H9 (cell line): ENCODE data around the gene ESRRB. TPM values are rescaled to one million over a fixed set of nuclear protein-coding genes. Genes with fewer than 3 reads are reported as not detected.

Source experiments
- DNase-seq: peaks from one replicate; pipeline ENCODE4 v3.0.0-alpha.2; 2017
- H2AFZ ChIP-seq: one replicate; pipeline ENCODE4 v1.6.1; 2013; ENCODE audit warnings: mild to moderate bottlenecking, low read length, control low read depth, moderate library complexity
- H2AK5ac ChIP-seq: 2 replicates; pipeline ENCODE4 v1.6.1; 2013; ENCODE audit warnings: low read length, control low read depth, mixed read lengths; ENCODE audit not compliant: insufficient read length
- H2BK120ac ChIP-seq: one replicate; pipeline ENCODE4 v1.6.1; 2013; ENCODE audit warnings: low read depth, mild to moderate bottlenecking, low read length, control low read depth, inconsistent platforms; ENCODE audit not compliant: poor library complexity, severe bottlenecking
- H2BK12ac ChIP-seq: 2 replicates; pipeline ENCODE4 v1.6.1; 2013; ENCODE audit warnings: low read length, control low read depth, mixed read lengths, low read depth; ENCODE audit not compliant: insufficient read length
- H2BK15ac ChIP-seq: 2 replicates; pipeline ENCODE4 v1.6.1; 2013; ENCODE audit warnings: low read depth, low read length, control low read depth
- H2BK20ac ChIP-seq: one replicate; pipeline ENCODE4 v1.6.1; 2013; ENCODE audit warnings: low read depth, mild to moderate bottlenecking, low read length, control low read depth, inconsistent platforms; ENCODE audit not compliant: poor library complexity, severe bottlenecking
- H2BK5ac ChIP-seq: 2 replicates; pipeline ENCODE4 v1.6.1; 2013; ENCODE audit warnings: low read length, control low read depth, mixed read lengths; ENCODE audit not compliant: insufficient read length
- H3K14ac ChIP-seq: 2 replicates; pipeline ENCODE4 v1.6.1; 2013; ENCODE audit warnings: low read length, control low read depth; ENCODE audit not compliant: insufficient read depth
- H3K18ac ChIP-seq: 2 replicates; pipeline ENCODE4 v1.6.1; 2013; ENCODE audit warnings: low read depth, mild to moderate bottlenecking, mixed read lengths, low read length, control low read depth; ENCODE audit not compliant: insufficient read length
- H3K23ac ChIP-seq: 2 replicates; pipeline ENCODE4 v1.6.1; 2013; ENCODE audit warnings: low read length, control low read depth, mixed read lengths, low read depth; ENCODE audit not compliant: insufficient read length
- H3K23me2 ChIP-seq: 2 replicates; pipeline ENCODE4 v1.6.1; 2013; ENCODE audit warnings: low read depth, mild to moderate bottlenecking, mixed read lengths, low read length, control low read depth; ENCODE audit not compliant: insufficient read length, poor library complexity, severe bottlenecking
- H3K27ac ChIP-seq: 2 replicates; pipeline ENCODE4 v1.5.1; 2013; ENCODE audit warnings: low read length, control low read depth, mixed read lengths, low read depth; ENCODE audit not compliant: insufficient read length
- H3K27me3 ChIP-seq: 2 replicates; pipeline ENCODE4 v1.6.1; 2013; ENCODE audit warnings: low read length, control low read depth, inconsistent platforms; ENCODE audit not compliant: insufficient read depth
- H3K4ac ChIP-seq: 2 replicates; pipeline ENCODE4 v1.6.1; 2013; ENCODE audit warnings: low read depth, mild to moderate bottlenecking, control low read depth, inconsistent platforms, low read length, moderate library complexity
- H3K4me1 ChIP-seq: 2 replicates; pipeline ENCODE4 v1.6.1; 2013; ENCODE audit warnings: low read length, control low read depth, inconsistent platforms; ENCODE audit not compliant: insufficient read depth
- H3K4me2 ChIP-seq: 2 replicates; pipeline ENCODE4 v1.6.1; 2013; ENCODE audit warnings: low read length, control low read depth, mixed read lengths; ENCODE audit not compliant: insufficient read length, insufficient read depth
- H3K56ac ChIP-seq: 2 replicates; pipeline ENCODE4 v1.6.1; 2013; ENCODE audit warnings: low read depth, mild to moderate bottlenecking, mixed read lengths, low read length, control low read depth; ENCODE audit not compliant: insufficient read length
- H3K79me1 ChIP-seq: 2 replicates; pipeline ENCODE4 v1.6.1; 2013; ENCODE audit warnings: low read depth, mild to moderate bottlenecking, moderate library complexity, low read length, control low read depth, inconsistent platforms; ENCODE audit not compliant: insufficient read depth, poor library complexity, severe bottlenecking
- H3K79me2 ChIP-seq: 2 replicates; pipeline ENCODE4 v1.6.1; 2013; ENCODE audit warnings: low read length, control low read depth, inconsistent platforms; ENCODE audit not compliant: insufficient read depth
- H3K9ac ChIP-seq: 2 replicates; pipeline ENCODE4 v1.6.1; 2013; ENCODE audit warnings: low read length, control low read depth, mixed read lengths; ENCODE audit not compliant: insufficient read length; ENCODE audit errors: extremely low read depth
- H3K9me3 ChIP-seq: one replicate; pipeline ENCODE4 v1.6.1; 2013; ENCODE audit warnings: low read depth, low read length, inconsistent platforms; ENCODE audit not compliant: control insufficient read depth
- H3T11ph ChIP-seq: one replicate; pipeline ENCODE4 v1.6.1; 2013; ENCODE audit warnings: mild to moderate bottlenecking, low read length, control low read depth, inconsistent platforms
- H4K20me1 ChIP-seq: one replicate; pipeline ENCODE4 v1.6.1; 2013; ENCODE audit not compliant: control insufficient read depth, insufficient read length, insufficient read depth
- H4K5ac ChIP-seq: 2 replicates; pipeline ENCODE4 v1.6.1; 2013; ENCODE audit warnings: low read depth, mild to moderate bottlenecking, mixed read lengths, low read length, control low read depth; ENCODE audit not compliant: insufficient read length
- H4K8ac ChIP-seq: replicated peaks from 2 replicates; pipeline ENCODE4 v1.6.1; 2013; ENCODE audit warnings: low read length, control low read depth, mixed read lengths, low read depth; ENCODE audit not compliant: insufficient read length
- H4K91ac ChIP-seq: 2 replicates; pipeline ENCODE4 v1.6.1; 2013; ENCODE audit warnings: low read depth, mild to moderate bottlenecking, moderate library complexity, mixed read lengths, low read length, control low read depth; ENCODE audit not compliant: insufficient read length
- H3K27ac Mint-ChIP-seq, 3 experiments: 2 replicates in 2 of 3; 3 replicates in 1 of 3; pipeline ENCODE4 v1.8.0; 2020 to 2021; ENCODE audit warnings: mixed read lengths in 3 of 3, mild to moderate bottlenecking in 1 of 3, moderate library complexity in 1 of 3
- H3K27me3 Mint-ChIP-seq: 2 replicates; pipeline ENCODE4 v1.8.0; 2021; ENCODE audit warnings: low read depth, mild to moderate bottlenecking, moderate library complexity, mixed read lengths
- H3K36me3 Mint-ChIP-seq, 3 experiments: 2 replicates in 2 of 3; 3 replicates in 1 of 3; pipeline ENCODE4 v1.8.0; 2020 to 2021; ENCODE audit warnings: low read depth in 3 of 3, mixed read lengths in 3 of 3; ENCODE audit not compliant: insufficient read depth in 1 of 3
- H3K4me1 Mint-ChIP-seq, 2 experiments: 2 replicates each; pipeline ENCODE4 v1.8.0; 2020; ENCODE audit warnings: mixed read lengths in 2 of 2
- H3K4me3 Mint-ChIP-seq, 2 experiments: 2 replicates in 1 of 2; 3 replicates in 1 of 2; pipeline ENCODE4 v1.8.0; 2020 to 2021; ENCODE audit warnings: mild to moderate bottlenecking in 2 of 2, mixed read lengths in 2 of 2, moderate library complexity in 1 of 2
- H3K9me3 Mint-ChIP-seq, 2 experiments: 2 replicates in 1 of 2; 3 replicates in 1 of 2; pipeline ENCODE4 v1.8.0; 2020; ENCODE audit warnings: mild to moderate bottlenecking in 2 of 2, mixed read lengths in 2 of 2, moderate library complexity in 1 of 2
- CTCF ChIP-seq: fragments of 200-600 bp; sonication (generic); conservative IDR thresholded peaks from 3 replicates; pipeline ENCODE4 v1.8.0; 2021; ENCODE audit warnings: antibody characterized with exemption, mild to moderate bottlenecking
- WGBS: extraction: QIAGEN DNeasy Blood & Tissue Kit; methylation state at CpG from one replicate; pipeline ENCODE4 v1.1.7; 2013; ENCODE audit warnings: missing lambda C conversion rate, low lambda C conversion rate, mixed read lengths; ENCODE audit not compliant: insufficient read length; ENCODE audit errors: extremely low coverage; 5-methylcytosine and 5-hydroxymethylcytosine counted together
- total RNA-seq: library from RNA; stranded (reverse); gene quantifications from 2 replicates; pipeline ENCODE4 v1.2.1, GENCODE V29; 2021

The ESRRB gene
- total RNA-seq, 1 experiment from 2014 or later: 0.11 TPM

- no peak overlapping the region for H3K4ac ChIP-seq
- H3K79me2 ChIP-seq: no peaks in the 10 kb centered on the region
- H3K23me2 ChIP-seq: no peaks in the 10 kb centered on the region
- H3K56ac ChIP-seq: no peak overlapping the region
- no peak overlapping the region for H2BK20ac ChIP-seq
- H2BK120ac ChIP-seq: no peak overlapping the region
- Mint-ChIP-seq H3K27ac (no peak overlapping the region), H3K27me3 (no peaks in the 10 kb centered on the region; the same call in none of the 2 replicates), H3K4me1 (no peaks in the 10 kb centered on the region), H3K36me3 (no peaks in the 10 kb centered on the region; a peak in 1 of 7 replicates), H3K9me3 (no peaks in the 10 kb centered on the region), H3K4me3 (no peak overlapping the region)
- H3K27me3 ChIP-seq: no peaks in the 10 kb centered on the region
- H2BK5ac ChIP-seq: no peak overlapping the region
- H4K20me1 ChIP-seq: no peaks in the 10 kb centered on the region
- no peak overlapping the region for H3K14ac ChIP-seq
- no peak overlapping the region for H2BK12ac ChIP-seq
- no peak overlapping the region for H4K8ac ChIP-seq
- DNase-seq: no peak
- no peaks in the 10 kb centered on the region for H3K79me1 ChIP-seq
- TF ChIP-seq CTCF: no peak
- no peak overlapping the region for H2AK5ac ChIP-seq
- no peak overlapping the region for H4K5ac ChIP-seq
- H3T11ph ChIP-seq: no peak overlapping the region
- H3K23ac ChIP-seq: no peak overlapping the region
- no CpG with 5 or more reads among the region's 3 CpGs for WGBS
- no peak overlapping the region for H2AFZ ChIP-seq
- H2BK15ac ChIP-seq: no peak overlapping the region
- no peak overlapping the region for H3K4me2 ChIP-seq
- H3K9me3 ChIP-seq: no peaks in the 10 kb centered on the region
- no peak overlapping the region for H3K18ac ChIP-seq
- no peak overlapping the region for H3K27ac ChIP-seq
- H3K9ac ChIP-seq: no peak overlapping the region
- H3K4me1 ChIP-seq: no peaks in the 10 kb centered on the region
- no peak overlapping the region for H4K91ac ChIP-seq
Observed at GRCh38 chr14:76502638-76503037, 126.7 kb downstream of the ESRRB start.
